Colonic mucosa (tissue), 4 donors: ENCODE measurements around the gene LIME1. TPM values are rescaled to one million over a fixed set of nuclear protein-coding genes. Genes with fewer than 3 reads are reported as not detected.

ENCODE experiments used
- DNase-seq: peaks from one replicate; pipeline ENCODE4 v3.0.0-alpha.2; 2020
- H3K27ac ChIP-seq: fragments of 200-600 bp; one replicate; pipeline ENCODE4 v1.8.0; 2021
- H3K27me3 ChIP-seq: fragments of 200-600 bp; one replicate; pipeline ENCODE4 v1.8.0; 2021
- H3K36me3 ChIP-seq: fragments of 200-600 bp; one replicate; pipeline ENCODE4 v1.8.0; 2021
- H3K4me1 ChIP-seq: fragments of 200-600 bp; one replicate; pipeline ENCODE4 v1.8.0; 2021; ENCODE audit warnings: mild to moderate bottlenecking
- H3K4me3 ChIP-seq: fragments of 200-600 bp; one replicate; pipeline ENCODE4 v1.8.0; 2021
- H3K9ac ChIP-seq, 2 donors: one replicate each; pipeline ENCODE4 v1.7.0; 2013; ENCODE audit warnings: control low read depth in 2 of 2, low read depth in 2 of 2, low read length in 2 of 2
- H3K9me3 ChIP-seq: fragments of 200-600 bp; one replicate; pipeline ENCODE4 v1.8.0; 2021
- intact Hi-C: fragments of 100-400 bp; cut with DNase I; formaldehyde crosslinking; loops from one replicate; pipeline ENCODE4 v1.14.1; 2022
- total RNA-seq, 2 donors: library from RNA; stranded (reverse); fragmentation: NEBNext Ultra II Directional in 1 of 2; extraction: Animal tissue kit (Norgen Biotek cat#: 25700) in 1 of 2; gene quantifications; one replicate each; pipeline ENCODE4 v1.2.1, GENCODE V29; 2021
- TF ChIP-seq, protein P1 (sequence below): fragments of 200-600 bp; IDR thresholded peaks from one replicate; pipeline ENCODE4 v1.8.0; 2022; ENCODE audit warnings: antibody characterized with exemption, mild to moderate bottlenecking
- donor health status: healthy.
- donor health status: DM: no; HTN: no; CAD: no.
- donor health status: DM: no; HTN: no; CAD: no.

The LIME1 gene
- total RNA-seq, 2 donors from 2014 or later: 10.8 to 20.0 TPM

DNA sequence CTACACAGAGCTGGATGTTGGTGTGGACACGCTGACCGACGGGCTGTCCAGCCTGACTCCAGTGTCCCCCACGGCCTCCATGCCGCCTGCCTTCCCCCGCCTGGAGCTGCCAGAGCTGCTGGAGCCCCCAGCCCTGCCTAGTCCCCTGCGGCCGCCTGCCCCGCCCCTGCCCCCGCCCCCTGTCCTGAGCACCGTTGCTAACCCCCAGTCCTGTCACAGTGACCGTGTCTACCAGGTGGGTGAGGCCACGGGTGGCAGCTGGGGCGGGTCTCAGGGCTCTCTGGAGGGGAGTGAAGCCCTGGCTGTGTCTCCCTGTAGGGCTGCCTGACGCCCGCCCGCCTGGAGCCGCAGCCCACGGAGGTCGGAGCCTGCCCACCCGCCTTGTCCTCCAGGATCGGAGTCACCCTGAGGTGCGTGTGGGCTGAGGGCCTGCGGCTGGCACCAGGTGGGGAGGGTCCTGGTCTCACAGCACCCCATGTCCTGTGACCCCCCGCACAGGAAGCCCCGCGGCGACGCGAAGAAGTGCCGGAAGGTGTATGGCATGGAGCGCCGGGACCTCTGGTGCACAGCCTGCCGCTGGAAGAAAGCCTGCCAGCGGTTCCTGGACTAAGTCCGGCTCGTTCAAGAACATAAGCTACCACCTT, 6.0 kb downstream of the LIME1 start:
- DNase-seq: peak; percentile 17
- intact Hi-C loops: no loop called here
- H3K9me3 ChIP-seq: no peaks in the 10 kb centered on the region
- no peak overlapping the region for H3K4me3 ChIP-seq
- H3K27ac ChIP-seq: no peak overlapping the region
- no peak overlapping the region for H3K9ac ChIP-seq
- H3K4me1 ChIP-seq: peaks cover 25% of the 10 kb centered on the region
- H3K27me3 ChIP-seq: no peaks in the 10 kb centered on the region
- TF ChIP-seq, protein P1, sequence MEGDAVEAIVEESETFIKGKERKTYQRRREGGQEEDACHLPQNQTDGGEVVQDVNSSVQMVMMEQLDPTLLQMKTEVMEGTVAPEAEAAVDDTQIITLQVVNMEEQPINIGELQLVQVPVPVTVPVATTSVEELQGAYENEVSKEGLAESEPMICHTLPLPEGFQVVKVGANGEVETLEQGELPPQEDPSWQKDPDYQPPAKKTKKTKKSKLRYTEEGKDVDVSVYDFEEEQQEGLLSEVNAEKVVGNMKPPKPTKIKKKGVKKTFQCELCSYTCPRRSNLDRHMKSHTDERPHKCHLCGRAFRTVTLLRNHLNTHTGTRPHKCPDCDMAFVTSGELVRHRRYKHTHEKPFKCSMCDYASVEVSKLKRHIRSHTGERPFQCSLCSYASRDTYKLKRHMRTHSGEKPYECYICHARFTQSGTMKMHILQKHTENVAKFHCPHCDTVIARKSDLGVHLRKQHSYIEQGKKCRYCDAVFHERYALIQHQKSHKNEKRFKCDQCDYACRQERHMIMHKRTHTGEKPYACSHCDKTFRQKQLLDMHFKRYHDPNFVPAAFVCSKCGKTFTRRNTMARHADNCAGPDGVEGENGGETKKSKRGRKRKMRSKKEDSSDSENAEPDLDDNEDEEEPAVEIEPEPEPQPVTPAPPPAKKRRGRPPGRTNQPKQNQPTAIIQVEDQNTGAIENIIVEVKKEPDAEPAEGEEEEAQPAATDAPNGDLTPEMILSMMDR: no peak
- H3K36me3 ChIP-seq: no peaks in the 10 kb centered on the region

DNA sequence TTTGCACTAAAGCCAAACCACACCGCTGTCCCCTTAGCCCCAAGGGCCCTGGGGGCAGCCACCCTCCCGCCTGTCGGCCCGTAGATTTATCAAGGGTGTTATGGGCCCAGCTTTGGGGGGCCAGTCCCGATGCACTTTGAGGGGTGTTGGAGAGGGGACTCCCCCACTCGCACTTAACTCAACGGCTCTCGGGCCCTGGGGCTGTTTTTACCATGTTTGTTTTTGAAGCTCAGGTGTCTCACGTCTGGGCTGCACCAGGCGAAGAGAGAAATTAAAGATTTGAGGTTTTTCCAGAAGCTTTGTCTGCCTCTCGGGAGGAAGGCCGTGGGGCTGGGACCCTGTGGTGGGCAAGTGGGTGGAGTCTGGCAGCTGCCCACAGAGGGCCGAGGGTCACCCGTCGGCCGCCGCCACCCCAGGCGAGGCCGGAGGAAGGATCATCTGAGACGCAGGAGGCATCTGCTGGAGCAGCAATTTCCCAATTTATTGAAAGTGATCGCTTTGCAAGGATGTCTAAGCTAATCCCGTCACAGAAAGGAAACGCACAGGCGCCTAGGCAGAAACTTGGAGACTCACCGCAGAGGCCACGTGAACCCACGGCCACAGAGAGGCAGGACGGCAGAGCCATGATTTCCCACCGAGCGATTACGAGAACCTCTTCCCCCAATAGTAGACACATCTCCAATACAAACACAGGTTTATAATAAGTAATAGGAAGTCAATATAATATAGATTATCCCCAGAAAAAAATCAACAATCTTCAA, 6.9 kb downstream of the LIME1 start:
- Histone ChIP-seq H3K9ac (no peak overlapping the region), H3K36me3 (no peaks in the 10 kb centered on the region), H3K9me3 (no peaks in the 10 kb centered on the region), H3K27ac (no peak overlapping the region), H3K4me1 (peaks cover 16% of the 10 kb centered on the region), H3K4me3 (no peak overlapping the region), H3K27me3 (no peaks in the 10 kb centered on the region)
- no peak for DNase-seq
- TF ChIP-seq, protein P1: no peak
- intact Hi-C loops: no loop called here

- H3K9ac ChIP-seq: no peak overlapping the region
- TF ChIP-seq, protein P1: no peak
- H3K9me3 ChIP-seq: no peaks in the 10 kb centered on the region
- DNase-seq: no peak
- H3K27me3 ChIP-seq: no peaks in the 10 kb centered on the region
- no peak overlapping the region for H3K4me3 ChIP-seq
- H3K4me1 ChIP-seq: peaks cover 8% of the 10 kb centered on the region
- H3K27ac ChIP-seq: no peak overlapping the region
- intact Hi-C loops: no loop called here
- no peaks in the 10 kb centered on the region for H3K36me3 ChIP-seq
Measured at GRCh38 chr20:63744158-63744557, 7.7 kb downstream of the LIME1 start.

GRCh38 chr20:63744574-63745423, 8.3 kb downstream of the LIME1 start:
- H3K36me3 ChIP-seq: no peaks in the 10 kb centered on the region
- intact Hi-C loops: no loop called here
- no peak overlapping the region for H3K4me3 ChIP-seq
- TF ChIP-seq, protein P1: no peak
- peaks cover 8% of the 10 kb centered on the region for H3K4me1 ChIP-seq
- no peak for DNase-seq
- H3K9ac ChIP-seq: no peak overlapping the region
- no peak overlapping the region for H3K27ac ChIP-seq
- no peaks in the 10 kb centered on the region for H3K9me3 ChIP-seq
- H3K27me3 ChIP-seq: no peaks in the 10 kb centered on the region

GRCh38 chr20:63745424-63745805, 9.0 kb downstream of the LIME1 start:
- Histone ChIP-seq H3K9ac (no peak overlapping the region), H3K4me1 (peaks cover 8% of the 10 kb centered on the region), H3K9me3 (no peaks in the 10 kb centered on the region), H3K27ac (no peak overlapping the region), H3K36me3 (no peaks in the 10 kb centered on the region), H3K27me3 (no peaks in the 10 kb centered on the region), H3K4me3 (no peak overlapping the region)
- intact Hi-C loops: no loop called here
- TF ChIP-seq, protein P1: no peak
- DNase-seq: no peak
